ENCODE results near the gene HKDC1.

HKDC1 gene

GRCh38 chr10:69253171-69253570 is 33.0 kb downstream of the HKDC1 start:
- Histone ChIP-seq H2AFZ (ENCODE audit: low read length) (no peak overlapping the region), H3K36me3 (ENCODE audit: insufficient read depth, low read length) (no peaks in the 10 kb centered on the region)

DNA sequence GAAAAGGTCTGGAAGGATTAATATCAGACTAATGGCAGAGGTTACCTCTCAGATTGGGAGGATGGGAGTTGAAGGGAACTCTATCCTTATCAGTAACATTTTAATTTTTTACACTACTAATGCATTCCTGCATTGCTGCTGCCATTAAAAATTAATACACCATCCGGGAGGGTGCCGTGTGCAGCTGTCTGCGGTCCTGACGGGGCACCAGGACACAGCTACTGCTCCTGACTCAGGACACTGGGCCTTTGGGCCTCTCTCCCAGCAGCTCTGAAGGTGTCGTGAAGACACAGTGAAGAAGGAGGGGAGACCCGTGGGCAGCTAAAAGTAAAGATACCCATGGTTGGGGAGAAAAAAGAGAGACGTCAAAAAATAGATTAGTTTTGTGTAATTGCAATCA is 34.7 kb downstream of the HKDC1 start:
- Histone ChIP-seq H2AFZ (ENCODE audit: low read length) (no peak overlapping the region), H3K9me2 (replicated peaks; ENCODE audit: low read depth, low read length) (no peaks in the 10 kb centered on the region), H3K4me3 (ENCODE audit: low read length, poor library complexity, severe bottlenecking) (no peak overlapping the region), H3F3A (ENCODE audit: low read depth) (no peaks in the 10 kb centered on the region), H3K36me3 (ENCODE audit: insufficient read depth, low read length) (no peaks in the 10 kb centered on the region), H3K4me1 (ENCODE audit: insufficient read depth, low read length, poor library complexity, severe bottlenecking) (no peaks in the 10 kb centered on the region), H3K27me3 (ENCODE audit: insufficient read depth, low read length, poor library complexity, severe bottlenecking) (no peaks in the 10 kb centered on the region), H3K9me3 (ENCODE audit: insufficient read depth, low read depth, low read length) (no peaks in the 10 kb centered on the region), H4K20me1 (ENCODE audit: insufficient read depth, low read length, poor library complexity, severe bottlenecking) (no peaks in the 10 kb centered on the region), H3K4me2 (ENCODE audit: low read depth, low read length, poor library complexity, severe bottlenecking) (no peak overlapping the region), H3K9ac (ENCODE audit: low read depth, low read length, poor library complexity, severe bottlenecking) (no peak overlapping the region), H3K79me2 (ENCODE audit: insufficient read depth, low read length) (no peaks in the 10 kb centered on the region)
- TF ChIP-seq EZH2phosphoT487 (IDR thresholded peaks at IDR 0.05; ENCODE audit: borderline replicate concordance) = no peak
- TF ChIP-seq, protein P1, sequence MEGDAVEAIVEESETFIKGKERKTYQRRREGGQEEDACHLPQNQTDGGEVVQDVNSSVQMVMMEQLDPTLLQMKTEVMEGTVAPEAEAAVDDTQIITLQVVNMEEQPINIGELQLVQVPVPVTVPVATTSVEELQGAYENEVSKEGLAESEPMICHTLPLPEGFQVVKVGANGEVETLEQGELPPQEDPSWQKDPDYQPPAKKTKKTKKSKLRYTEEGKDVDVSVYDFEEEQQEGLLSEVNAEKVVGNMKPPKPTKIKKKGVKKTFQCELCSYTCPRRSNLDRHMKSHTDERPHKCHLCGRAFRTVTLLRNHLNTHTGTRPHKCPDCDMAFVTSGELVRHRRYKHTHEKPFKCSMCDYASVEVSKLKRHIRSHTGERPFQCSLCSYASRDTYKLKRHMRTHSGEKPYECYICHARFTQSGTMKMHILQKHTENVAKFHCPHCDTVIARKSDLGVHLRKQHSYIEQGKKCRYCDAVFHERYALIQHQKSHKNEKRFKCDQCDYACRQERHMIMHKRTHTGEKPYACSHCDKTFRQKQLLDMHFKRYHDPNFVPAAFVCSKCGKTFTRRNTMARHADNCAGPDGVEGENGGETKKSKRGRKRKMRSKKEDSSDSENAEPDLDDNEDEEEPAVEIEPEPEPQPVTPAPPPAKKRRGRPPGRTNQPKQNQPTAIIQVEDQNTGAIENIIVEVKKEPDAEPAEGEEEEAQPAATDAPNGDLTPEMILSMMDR (conservative IDR thresholded peaks at IDR 0.05; ENCODE audit: low read length) = no peak

More at GRCh38 chr10:69253171-69253570, 33.0 kb downstream of the HKDC1 start:
- TF ChIP-seq, protein P1 (conservative IDR thresholded peaks at IDR 0.05; ENCODE audit: low read length) = no peak
- TF ChIP-seq EZH2phosphoT487 (IDR thresholded peaks at IDR 0.05; ENCODE audit: borderline replicate concordance) = no peak
- no peak overlapping the region for H3K9ac ChIP-seq (ENCODE audit: low read depth, low read length, poor library complexity, severe bottlenecking)
- no peaks in the 10 kb centered on the region for H4K20me1 ChIP-seq (ENCODE audit: insufficient read depth, low read length, poor library complexity, severe bottlenecking)
- no peaks in the 10 kb centered on the region for H3F3A ChIP-seq (ENCODE audit: low read depth)
- no peaks in the 10 kb centered on the region for H3K9me2 ChIP-seq (replicated peaks; ENCODE audit: low read depth, low read length)
- no peaks in the 10 kb centered on the region for H3K4me1 ChIP-seq (ENCODE audit: insufficient read depth, low read length, poor library complexity, severe bottlenecking)
- no peak overlapping the region for H3K4me2 ChIP-seq (ENCODE audit: low read depth, low read length, poor library complexity, severe bottlenecking)
- H3K27me3 ChIP-seq (ENCODE audit: insufficient read depth, low read length, poor library complexity, severe bottlenecking) = no peaks in the 10 kb centered on the region
- H3K9me3 ChIP-seq (ENCODE audit: insufficient read depth, low read depth, low read length) = no peaks in the 10 kb centered on the region
- no peak overlapping the region for H3K4me3 ChIP-seq (ENCODE audit: low read length, poor library complexity, severe bottlenecking)
- H3K79me2 ChIP-seq (ENCODE audit: insufficient read depth, low read length) = no peaks in the 10 kb centered on the region

DNA sequence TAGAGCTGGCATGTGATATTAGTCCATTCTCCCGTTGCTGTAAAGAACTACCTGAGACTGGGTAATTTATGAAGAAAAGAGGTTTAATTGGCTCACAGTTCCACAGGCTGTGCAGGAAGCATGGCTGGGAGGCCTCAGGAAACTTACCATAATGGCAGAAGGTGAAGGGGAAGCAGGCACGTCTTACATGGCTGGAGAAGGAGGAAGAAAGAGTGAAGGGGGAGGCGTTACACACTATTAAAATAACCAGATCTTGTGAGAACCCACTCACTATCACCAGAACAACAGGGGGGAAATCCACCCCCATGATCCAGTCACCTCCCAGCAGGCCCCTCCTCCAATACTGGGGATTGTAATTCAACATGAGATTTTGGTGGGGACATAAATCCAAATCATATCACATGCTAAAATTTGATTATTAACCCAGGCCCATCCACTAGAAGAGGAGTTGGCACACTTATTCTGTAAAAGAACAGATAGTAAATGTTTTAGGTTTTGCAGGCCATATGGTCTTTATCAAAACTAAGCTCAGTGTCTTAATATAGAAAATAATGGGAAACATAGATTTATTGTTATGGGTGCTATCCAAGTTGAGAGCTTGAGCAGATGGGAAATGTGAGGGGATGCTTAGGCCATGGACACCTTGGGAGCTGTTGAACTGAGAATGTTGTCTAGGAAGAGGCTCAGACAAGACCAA is 39.6 kb downstream of the HKDC1 start:
- no peak overlapping the region for H3K9ac ChIP-seq (ENCODE audit: low read depth, low read length, poor library complexity, severe bottlenecking)
- H3K36me3 ChIP-seq (ENCODE audit: insufficient read depth, low read length) = no peaks in the 10 kb centered on the region
- no peak for TF ChIP-seq EZH2phosphoT487 (IDR thresholded peaks at IDR 0.05; ENCODE audit: borderline replicate concordance)
- TF ChIP-seq, protein P1 (conservative IDR thresholded peaks at IDR 0.05; ENCODE audit: low read length) = no peak
- no peak overlapping the region for H3K4me2 ChIP-seq (ENCODE audit: low read depth, low read length, poor library complexity, severe bottlenecking)
- no peaks in the 10 kb centered on the region for H3K27me3 ChIP-seq (ENCODE audit: insufficient read depth, low read length, poor library complexity, severe bottlenecking)
- H3K4me1 ChIP-seq (ENCODE audit: insufficient read depth, low read length, poor library complexity, severe bottlenecking) = no peaks in the 10 kb centered on the region
- no peaks in the 10 kb centered on the region for H3F3A ChIP-seq (ENCODE audit: low read depth)
- no peaks in the 10 kb centered on the region for H3K9me3 ChIP-seq (ENCODE audit: insufficient read depth, low read depth, low read length)
- no peaks in the 10 kb centered on the region for H3K79me2 ChIP-seq (ENCODE audit: insufficient read depth, low read length)
- H2AFZ ChIP-seq (ENCODE audit: low read length) = no peak overlapping the region
- H4K20me1 ChIP-seq (ENCODE audit: insufficient read depth, low read length, poor library complexity, severe bottlenecking) = no peaks in the 10 kb centered on the region
- H3K4me3 ChIP-seq (ENCODE audit: low read length, poor library complexity, severe bottlenecking) = no peak overlapping the region
- no peaks in the 10 kb centered on the region for H3K9me2 ChIP-seq (replicated peaks; ENCODE audit: low read depth, low read length)
